Adrenal gland (tissue), 5 donors: ENCODE results near the gene YTHDC2.

ENCODE experiments used
- CTCF ChIP-seq, 6 experiments: fragments of 450-650 bp in 4 of 6; fragments of 200-600 bp in 2 of 6; sonication (generic) in 1 of 6; IDR thresholded peaks; 1 replicate in 5 of 6; 2 replicates in 1 of 6; pipeline versions ENCODE4 v1.5.1 to v1.8.0; 2016 to 2021; ENCODE audit warnings: antibody characterized with exemption in 6 of 6, mild to moderate bottlenecking in 2 of 6, moderate library complexity in 1 of 6
- POLR2A ChIP-seq, 2 donors: fragments of 450-650 bp; IDR thresholded peaks; one replicate each; pipeline ENCODE4 v1.6.1; 2017; ENCODE audit warnings: antibody characterized with exemption in 2 of 2, mild to moderate bottlenecking in 2 of 2, moderate library complexity in 1 of 2
- donor health status: DM: no; HTN: no; CAD: no.

- TF ChIP-seq CTCF (IDR thresholded peaks at IDR 0.05) (peak; percentile 56 to 88 (median 78)), POLR2A (IDR thresholded peaks at IDR 0.05) (no peak)
These were observed 93.0 kb downstream of the YTHDC2 start for GRCh38 chr5:113606298-113607134.
